GM12878 (cell line): ENCODE results near the gene BTBD6. TPM values are rescaled to one million over a fixed set of nuclear protein-coding genes. Genes with fewer than 3 reads are reported as not detected.

Source experiments
- ATAC-seq: fragments of 200-7000 bp; cut with Tn5 transposase; 3 replicates; pipeline ENCODE4 v1.9.1; 2020; ENCODE audit warnings: mild to moderate bottlenecking, moderate library complexity
- BruUV-seq: library from RNA; stranded (reverse); fragments of 400-500 nt; replicated peaks from 2 replicates; lab custom pipeline; 2021; lab: Mats Ljungman, UMichigan
- CTCF ChIA-PET: fragments of 300-600 bp; sonication (Branson Sonifier 250); formaldehyde crosslinking; extraction: SDS; loops from one replicate; lab custom pipeline; 2021; ENCODE audit warnings: inconsistent platforms; lab: Yijun Ruan, JAX
- POLR2A ChIA-PET: fragments of 350-600 bp; formaldehyde crosslinking; extraction: SDS; loops from one replicate; lab custom pipeline; 2021; ENCODE audit warnings: inconsistent platforms; lab: Charles Lee
- RAD21 ChIA-PET: fragments of 300-600 bp; sonication (Branson Sonifier 250); formaldehyde crosslinking; loops from one replicate; lab custom pipeline; 2023; ENCODE audit warnings: antibody characterized with exemption; ENCODE audit not compliant: unreplicated experiment; lab: Charles Lee
- SMC1A ChIA-PET: fragments of 300-600 bp; sonication (Branson Sonifier 250); formaldehyde crosslinking; loops from one replicate; lab custom pipeline; 2023; ENCODE audit not compliant: unreplicated experiment, uncharacterized antibody; lab: Charles Lee
- DNase-seq: peaks from one replicate; pipeline ENCODE4 v3.0.0-alpha.2; 2011; ENCODE audit warnings: low read depth, low spot score
- FAIRE-seq: peaks from 3 replicates; lab custom pipeline; 2011; peaks lifted over from hg19 to GRCh38; lab: Jason Lieb, UNC
- H2AFZ ChIP-seq: 2 replicates; pipeline ENCODE4 v1.6.0; 2011; ENCODE audit warnings: low read depth, low read length, control low read depth; ENCODE audit not compliant: control insufficient read depth
- H3K27ac ChIP-seq: 2 replicates; pipeline ENCODE4 v1.5.1; 2011; ENCODE audit warnings: control low read depth; ENCODE audit not compliant: control insufficient read depth, insufficient read depth
- H3K27me3 ChIP-seq, 2 experiments: replicated peaks in 1 of 2; 2 replicates each; pipeline versions ENCODE4 v1.6.0 to v1.6.1; 2011; ENCODE audit warnings: low read length in 1 of 2; ENCODE audit not compliant: control insufficient read depth in 2 of 2, insufficient read depth in 2 of 2
- H3K36me3 ChIP-seq, 2 experiments: 2 replicates each; pipeline ENCODE4 v1.5.1; 2011; ENCODE audit warnings: low read length in 1 of 2; ENCODE audit not compliant: control insufficient read depth in 2 of 2, insufficient read depth in 2 of 2
- H3K4me1 ChIP-seq: 2 replicates; pipeline ENCODE4 v1.6.1; 2011; ENCODE audit warnings: mild to moderate bottlenecking, low read length, moderate library complexity, mixed read lengths; ENCODE audit not compliant: control insufficient read depth, insufficient read depth
- H3K4me2 ChIP-seq: 2 replicates; pipeline ENCODE4 v1.6.0; 2011; ENCODE audit warnings: control low read depth; ENCODE audit not compliant: control insufficient read depth, insufficient read depth
- H3K4me3 ChIP-seq: fragments of 200-600 bp; sonication (generic); 2 replicates; pipeline ENCODE4 v1.5.1; 2016
- H3K79me2 ChIP-seq: 2 replicates; pipeline ENCODE4 v1.6.0; 2011; ENCODE audit warnings: low read length; ENCODE audit not compliant: control insufficient read depth, insufficient read depth
- H3K9ac ChIP-seq: 2 replicates; pipeline ENCODE4 v1.8.0; 2011; ENCODE audit warnings: low read length, control low read depth, mixed read lengths; ENCODE audit not compliant: control insufficient read depth, insufficient read depth
- H3K9me3 ChIP-seq: replicated peaks from 3 replicates; pipeline ENCODE4 v1.5.1; 2011; ENCODE audit warnings: mild to moderate bottlenecking, low read length; ENCODE audit not compliant: control insufficient read depth, insufficient read depth
- H4K20me1 ChIP-seq: 2 replicates; pipeline ENCODE4 v1.6.0; 2011; ENCODE audit not compliant: control insufficient read depth, insufficient read depth
- ATF7 ChIP-seq: fragments of 450-650 bp; IDR thresholded peaks from 2 replicates; pipeline ENCODE4 v1.6.1; 2016; ENCODE audit warnings: low read depth, mild to moderate bottlenecking
- BMI1 ChIP-seq: fragments of 450-650 bp; IDR thresholded peaks from 2 replicates; pipeline ENCODE4 v1.6.1; 2016; ENCODE audit warnings: mild to moderate bottlenecking, moderate library complexity, borderline replicate concordance
- CREB1 ChIP-seq: IDR thresholded peaks from 2 replicates; pipeline ENCODE4 v1.6.1; 2012; ENCODE audit warnings: low read depth, mild to moderate bottlenecking, inconsistent platforms
- ETV6 ChIP-seq, 2 experiments: fragments of 450-650 bp in 1 of 2; IDR thresholded peaks in 1 of 2; conservative IDR thresholded peaks in 1 of 2; 2 replicates each; pipeline ENCODE4 v1.6.1; 2014; ENCODE audit warnings: antibody characterized with exemption in 1 of 2, borderline replicate concordance in 1 of 2, low read depth in 1 of 2, mild to moderate bottlenecking in 1 of 2, moderate library complexity in 1 of 2
- HDAC2 ChIP-seq: fragments of 200-600 bp; sonication (generic); IDR thresholded peaks from 2 replicates; pipeline ENCODE4 v1.6.1; 2017
- JUNB ChIP-seq: IDR thresholded peaks from 2 replicates; pipeline ENCODE4 v1.6.1; 2016; ENCODE audit warnings: antibody characterized with exemption, mild to moderate bottlenecking
- MXI1 ChIP-seq: fragments of 150-350 bp; IDR thresholded peaks from 2 replicates; pipeline ENCODE4 v1.6.1; 2011; ENCODE audit warnings: low read depth, mild to moderate bottlenecking, inconsistent platforms, low read length, improper control_type of control experiment
- MYB ChIP-seq: fragments of 150-350 bp; IDR thresholded peaks from 2 replicates; pipeline ENCODE4 v1.6.1; 2014; ENCODE audit warnings: mild to moderate bottlenecking, low read depth, low read length, borderline replicate concordance
- MYC ChIP-seq: IDR thresholded peaks from 2 replicates; pipeline ENCODE4 v1.6.1; 2011; ENCODE audit warnings: mild to moderate bottlenecking, low read length, moderate library complexity, inconsistent platforms; ENCODE audit not compliant: insufficient read depth, insufficient replicate concordance, insufficient read length, severe bottlenecking
- POLR2AphosphoS5 ChIP-seq: IDR thresholded peaks from 2 replicates; pipeline ENCODE4 v1.6.1; 2011; ENCODE audit warnings: mild to moderate bottlenecking, low read length, inconsistent platforms
- SREBF1 ChIP-seq: IDR thresholded peaks from 2 replicates; pipeline ENCODE4 v1.6.1; 2012; ENCODE audit warnings: mild to moderate bottlenecking, low read length
- STAT1 ChIP-seq: fragments of 450-650 bp; conservative IDR thresholded peaks from 2 replicates; pipeline ENCODE4 v1.6.1; 2014; ENCODE audit warnings: antibody characterized with exemption, mild to moderate bottlenecking
- SUPT20H ChIP-seq: IDR thresholded peaks from 2 replicates; pipeline ENCODE4 v1.6.1; 2011; ENCODE audit warnings: low read depth, mild to moderate bottlenecking, low read length, moderate library complexity, borderline replicate concordance; ENCODE audit not compliant: control insufficient read depth
- SUZ12 ChIP-seq: fragments of 200-600 bp; sonication (generic); IDR thresholded peaks from one replicate; pipeline ENCODE4 v1.6.1; 2018; ENCODE audit warnings: antibody characterized with exemption, mild to moderate bottlenecking; ENCODE audit not compliant: unreplicated experiment
- TAF1 ChIP-seq: IDR thresholded peaks from 2 replicates; pipeline ENCODE4 v1.6.1; 2011; ENCODE audit warnings: mild to moderate bottlenecking, low read depth, low read length, borderline replicate concordance
- YBX1 ChIP-seq: fragments of 450-650 bp; IDR thresholded peaks from 2 replicates; pipeline ENCODE4 v1.6.1; 2016; ENCODE audit warnings: antibody characterized with exemption
- ZNF217 ChIP-seq: fragments of 450-650 bp; IDR thresholded peaks from 2 replicates; pipeline ENCODE4 v1.6.1; 2017; ENCODE audit warnings: antibody characterized with exemption, mild to moderate bottlenecking
- ZNF274 ChIP-seq: IDR thresholded peaks from one replicate; pipeline ENCODE4 v1.8.0; 2011; ENCODE audit not compliant: insufficient read length, insufficient read depth
- ZNF384 ChIP-seq: IDR thresholded peaks from 2 replicates; pipeline ENCODE4 v1.6.1; 2012; ENCODE audit warnings: low read depth, mild to moderate bottlenecking, low read length, improper control_type of control experiment, borderline replicate concordance
- ZNF592 ChIP-seq: fragments of 450-650 bp; IDR thresholded peaks from 2 replicates; pipeline ENCODE4 v1.6.1; 2017; ENCODE audit warnings: mild to moderate bottlenecking, moderate library complexity
- WGBS: methylation state at CpG from one replicate; pipeline ENCODE4 v1.1.6; 2016; ENCODE audit warnings: low lambda C conversion rate; ENCODE audit not compliant: insufficient replicate concordance, insufficient coverage; ENCODE audit errors: missing lambda C conversion rate; 5-methylcytosine and 5-hydroxymethylcytosine counted together
- in situ Hi-C: fragments of 300-500 bp; cut with MboI; formaldehyde crosslinking; loops from 9 replicates; pipeline ENCODE4 v1.14.3; 2018; ENCODE audit warnings: mixed read lengths
- intact Hi-C: fragments of 100-400 bp; cut with micrococcal nuclease; formaldehyde crosslinking; loops from one replicate; pipeline ENCODE4 v1.14.2; 2022; ENCODE audit not compliant: unreplicated experiment
- polyA plus RNA-seq, 11 experiments: library from polyadenylated mRNA; depleted of rRNA in 4 of 11; unstranded in 6 of 11; stranded (reverse) in 5 of 11; fragments of >200 nt; fragmentation: Nextera tagmentation in 4 of 11; fragmentation: Illumina TruSeq in 1 of 11; extraction: Ambion mirVana in 4 of 11; extraction: Trizol in 1 of 11; gene quantifications; 1 replicate in 1 of 11; 2 replicates in 10 of 11; pipeline versions ENCODE4 v1.2.1 to v1.2.3, GENCODE V29; 2011 to 2016; ENCODE audit warnings: inconsistent platforms in 2 of 11, missing spikeins in 2 of 11, low read depth in 1 of 11
- total RNA-seq, 4 experiments: library from RNA; depleted of rRNA in 3 of 4; stranded (reverse); fragments of >200 nt in 3 of 4; fragmentation: Illumina TruSeq in 1 of 4; extraction: Trizol in 1 of 4; gene quantifications; 2 replicates each; pipeline versions ENCODE4 v1.2.1 to v1.2.3, GENCODE V29; 2013 to 2021

BTBD6 gene
- total and polyA plus RNA-seq, 10 of the 15 experiments (the other 5 are each of a cell fraction or from before 2014, with no cell fraction given) = 1.4 to 36.5 (median 15.8) TPM

DNA sequence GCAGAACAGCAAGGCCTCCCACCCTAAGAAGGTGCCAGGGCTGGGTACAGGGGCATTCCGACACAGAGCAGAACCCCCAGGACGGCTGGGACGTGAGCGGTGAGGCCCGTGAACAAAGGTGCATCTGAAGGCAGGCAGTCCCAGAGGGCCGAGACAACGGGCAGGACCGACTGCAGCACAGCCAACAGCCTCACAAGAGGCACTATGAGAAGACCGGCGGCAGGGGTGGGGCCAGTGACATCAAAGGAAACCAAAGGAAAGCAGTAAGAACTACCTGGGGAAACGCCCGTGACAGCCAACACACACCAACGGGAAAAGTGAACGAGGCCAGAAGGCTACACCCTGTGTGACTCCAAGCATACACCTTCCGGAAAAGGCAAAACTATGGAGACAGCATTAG, 9.1 kb downstream of the BTBD6 start:
- H2AFZ ChIP-seq = no peak overlapping the region
- H3K79me2 ChIP-seq = no peaks in the 10 kb centered on the region
- CTCF ChIA-PET = interaction anchor here (1.1 kb wide), 1 partner anchor 223 kb away, joined by 3 read pairs; no protein-coding TSS in a partner anchor
- no peak overlapping the region for H3K9ac ChIP-seq
- H3K27ac ChIP-seq = no peak overlapping the region
- POLR2A ChIA-PET = no interaction called here
- H3K4me3 ChIP-seq = no peak overlapping the region
- peaks cover 9% of the 10 kb centered on the region for H3K4me1 ChIP-seq
- no TSS peak for BruUV-seq
- intact Hi-C loops = no loop called here
- SMC1A ChIA-PET = no interaction called here
- TF ChIP-seq TAF1 = no peak
- no peak for TF ChIP-seq ZNF592
- no peak for TF ChIP-seq POLR2AphosphoS5
- TF ChIP-seq MYC = no peak
- no peak for TF ChIP-seq ZNF217
- TF ChIP-seq ZNF384 = no peak
- no peak for TF ChIP-seq ETV6 (conservative IDR thresholded peaks at IDR 0.05 in 1 of 2, IDR thresholded peaks at IDR 0.05 in 1 of 2; ENCODE audit: borderline replicate concordance in 1 of 2, low read depth in 1 of 2)
- TF ChIP-seq MXI1 = no peak
- no peak for TF ChIP-seq ZNF274
- TF ChIP-seq SUZ12 = no peak
- no peak for TF ChIP-seq CREB1
- no peak for TF ChIP-seq YBX1
- TF ChIP-seq BMI1 = no peak
- TF ChIP-seq HDAC2 = no peak
- TF ChIP-seq JUNB = no peak
- no peak for TF ChIP-seq STAT1
- TF ChIP-seq ATF7 = no peak
- no peak for TF ChIP-seq SREBF1
- no peak for TF ChIP-seq SUPT20H
- no peak for TF ChIP-seq MYB
- no peaks in the 10 kb centered on the region; the same call in 1 of the 2 replicates for H4K20me1 ChIP-seq
- in situ Hi-C loops = no loop called here
- peaks cover 0 to 14% of the 10 kb centered on the region in 2 experiments; a peak in 3 of 4 replicates for H3K36me3 ChIP-seq
- no peaks in the 10 kb centered on the region for H3K9me3 ChIP-seq
- ATAC-seq (no peak), FAIRE-seq (no peak), DNase-seq (no peak)
- no peaks in the 10 kb centered on the region for H3K27me3 ChIP-seq
- 72% methylated on average over 14 of the region's 15 CpGs for WGBS
- no peak overlapping the region for H3K4me2 ChIP-seq
- RAD21 ChIA-PET = no interaction called here
